Psoas muscle (tissue), 8 donors: Measurements from ENCODE around the gene SLC15A1. TPM values are rescaled to one million over a fixed set of nuclear protein-coding genes. Genes with fewer than 3 reads are reported as not detected.

Experiments
- ATAC-seq, 4 donors: fragments of 200-7000 bp; cut with Tn5 transposase; one replicate each; pipeline ENCODE4 v1.9.1; 2020; ENCODE audit warnings: moderate library complexity in 3 of 4, mild to moderate bottlenecking in 2 of 4
- DNase-seq, 2 donors: peaks; one replicate each; pipeline ENCODE4 v3.0.0-alpha.2; 2020
- H3K27ac ChIP-seq: fragments of 200-600 bp; one replicate; pipeline ENCODE4 v1.8.0; 2022
- H3K27me3 ChIP-seq, 3 donors: fragments of 200-600 bp in 1 of 3; one replicate each; pipeline versions ENCODE4 v1.6.1 to v1.8.0; 2013 to 2022; ENCODE audit warnings: low read length in 2 of 3, mild to moderate bottlenecking in 2 of 3, moderate library complexity in 1 of 3; ENCODE audit not compliant: insufficient read depth in 3 of 3
- H3K36me3 ChIP-seq, 2 donors: fragments of 200-600 bp in 1 of 2; one replicate each; pipeline versions ENCODE4 v1.6.1 to v1.8.0; 2013 to 2022; ENCODE audit warnings: low read depth in 1 of 2, mild to moderate bottlenecking in 1 of 2, moderate library complexity in 1 of 2; ENCODE audit not compliant: insufficient read depth in 1 of 2
- H3K4me1 ChIP-seq: fragments of 200-600 bp; one replicate; pipeline ENCODE4 v1.8.0; 2022
- H3K4me3 ChIP-seq: fragments of 200-600 bp; one replicate; pipeline ENCODE4 v1.8.0; 2022; ENCODE audit warnings: mild to moderate bottlenecking
- H3K9me3 ChIP-seq: fragments of 200-600 bp; one replicate; pipeline ENCODE4 v1.8.0; 2022
- WGBS, 3 donors: extraction: QIAGEN DNeasy Blood & Tissue Kit; methylation state at CpG; one replicate each; pipeline versions ENCODE4 v1.1.6 to v1.1.7; 2013; 5-methylcytosine and 5-hydroxymethylcytosine counted together
- intact Hi-C, 2 donors: fragments of 100-400 bp; cut with DNase I; formaldehyde crosslinking; loops; one replicate each; pipeline versions ENCODE4 v1.11.0 to v1.14.2; 2022
- polyA plus RNA-seq, 3 donors: library from polyadenylated mRNA; stranded (reverse); fragments of 200-250 nt; gene quantifications; one replicate each; pipeline ENCODE4 v1.2.3, GENCODE V29; 2013
- total RNA-seq, 4 donors: library from RNA; stranded (reverse); fragmentation: NEBNext Ultra II Directional in 2 of 4; extraction: Animal tissue kit (Norgen Biotek cat#: 25700) in 2 of 4; gene quantifications; one replicate each; pipeline versions ENCODE4 v1.2.1 to v1.2.4, GENCODE V29; 2021 to 2023
- TF ChIP-seq, protein P1 (sequence below): fragments of 200-600 bp; IDR thresholded peaks from one replicate; pipeline ENCODE4 v1.8.0; 2022; ENCODE audit warnings: antibody characterized with exemption
- donor health status: healthy with polysubstance abuse.
- donor health status: DM: no; HTN: no; CAD: no; lungs with moderate emphysema.
- donor health status: Bipolar disorder and iron deficiency.
- donor health status: healthy.
- donor health status: DM: yes; HTN: yes; CAD: no.
- donor health status: DM: no; HTN: no; CAD: no.
- donor health status: DM: no; HTN: no; CAD: no.
- donor health status: DM: yes; HTN: yes; CAD: no.

SLC15A1 gene
- total and polyA plus RNA-seq, 7 donors: 0.03 to 0.19 (median 0.08) TPM; not detected in 4

DNA sequence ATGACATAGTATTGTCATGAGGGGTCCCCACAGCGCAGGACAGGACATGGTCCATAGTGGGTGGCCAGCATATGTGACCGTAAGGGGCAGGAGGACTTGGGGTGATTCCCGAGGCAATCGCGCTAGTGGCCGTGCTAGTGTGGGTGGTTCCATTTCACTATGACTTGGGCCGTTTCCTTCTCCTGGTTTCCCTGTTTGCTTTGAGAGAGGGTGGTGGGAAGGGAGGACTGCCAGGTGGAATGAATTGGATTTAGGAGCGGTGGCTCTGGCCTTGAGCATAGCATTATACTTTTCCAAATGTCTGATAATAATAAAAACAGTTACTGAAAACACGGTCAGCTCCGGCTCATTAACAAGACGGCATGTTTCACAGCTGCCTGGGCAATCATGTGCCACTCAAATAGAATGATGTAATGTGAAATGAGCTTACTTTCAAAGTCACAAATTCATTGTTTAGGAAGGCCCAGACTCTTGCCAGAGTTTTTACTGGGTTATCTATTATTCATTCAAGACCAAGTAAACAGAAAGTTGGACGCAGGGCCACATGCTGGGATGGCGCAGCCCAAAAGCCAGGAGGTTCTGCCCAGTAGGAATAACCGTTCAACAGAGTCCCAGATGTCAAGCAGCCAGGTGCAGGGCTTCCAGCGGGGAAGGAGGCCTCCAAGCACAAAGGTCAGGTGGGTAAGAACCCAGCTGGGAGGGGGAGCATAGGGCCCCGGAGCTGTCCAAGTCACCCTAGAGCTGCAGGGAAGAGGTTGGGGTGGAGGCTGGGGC lies 19.6 kb upstream of the SLC15A1 start:
- H3K4me3 ChIP-seq: no peak overlapping the region
- ATAC-seq (no peak), DNase-seq (no peak)
- H3K4me1 ChIP-seq: no peaks in the 10 kb centered on the region
- intact Hi-C loops: no loop called here
- 47 to 64% (median 53%) methylated on average over 16 of the region's 16 CpGs for WGBS, 3 donors
- H3K27me3 ChIP-seq: no peaks in the 10 kb centered on the region
- H3K27ac ChIP-seq: no peak overlapping the region
- no peaks in the 10 kb centered on the region for H3K9me3 ChIP-seq
- no peaks in the 10 kb centered on the region for H3K36me3 ChIP-seq
- TF ChIP-seq, protein P1, sequence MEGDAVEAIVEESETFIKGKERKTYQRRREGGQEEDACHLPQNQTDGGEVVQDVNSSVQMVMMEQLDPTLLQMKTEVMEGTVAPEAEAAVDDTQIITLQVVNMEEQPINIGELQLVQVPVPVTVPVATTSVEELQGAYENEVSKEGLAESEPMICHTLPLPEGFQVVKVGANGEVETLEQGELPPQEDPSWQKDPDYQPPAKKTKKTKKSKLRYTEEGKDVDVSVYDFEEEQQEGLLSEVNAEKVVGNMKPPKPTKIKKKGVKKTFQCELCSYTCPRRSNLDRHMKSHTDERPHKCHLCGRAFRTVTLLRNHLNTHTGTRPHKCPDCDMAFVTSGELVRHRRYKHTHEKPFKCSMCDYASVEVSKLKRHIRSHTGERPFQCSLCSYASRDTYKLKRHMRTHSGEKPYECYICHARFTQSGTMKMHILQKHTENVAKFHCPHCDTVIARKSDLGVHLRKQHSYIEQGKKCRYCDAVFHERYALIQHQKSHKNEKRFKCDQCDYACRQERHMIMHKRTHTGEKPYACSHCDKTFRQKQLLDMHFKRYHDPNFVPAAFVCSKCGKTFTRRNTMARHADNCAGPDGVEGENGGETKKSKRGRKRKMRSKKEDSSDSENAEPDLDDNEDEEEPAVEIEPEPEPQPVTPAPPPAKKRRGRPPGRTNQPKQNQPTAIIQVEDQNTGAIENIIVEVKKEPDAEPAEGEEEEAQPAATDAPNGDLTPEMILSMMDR: no peak

DNA sequence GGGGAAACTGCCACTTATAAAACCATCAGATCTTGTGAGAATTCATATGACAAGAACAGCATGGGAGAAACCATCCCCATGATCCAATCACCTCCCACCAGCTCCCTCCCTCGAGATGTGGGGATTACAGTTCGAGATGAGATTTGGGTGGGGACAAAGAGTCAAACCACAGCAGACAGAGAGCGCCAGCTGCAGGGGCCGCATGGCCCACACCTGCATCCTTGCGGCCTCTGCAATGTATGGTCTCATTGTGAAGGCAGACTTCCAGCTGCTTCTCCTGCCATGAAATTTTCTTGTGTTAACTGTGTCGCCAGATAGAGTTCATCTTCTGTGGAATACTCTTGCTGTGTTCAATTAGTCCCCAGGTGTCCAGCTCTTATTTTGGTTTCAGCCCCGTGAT lies 17.3 kb upstream of the SLC15A1 start:
- no peaks in the 10 kb centered on the region for H3K9me3 ChIP-seq
- intact Hi-C loops: no loop called here
- TF ChIP-seq, protein P1: no peak
- ATAC-seq: no peak
- H3K27ac ChIP-seq: no peak overlapping the region
- no peak for DNase-seq
- H3K4me3 ChIP-seq: no peak overlapping the region
- WGBS, 3 donors: 49 to 56% (median 56%) methylated on average over 7 of the region's 7 CpGs
- peaks cover 0 to 8% (median 0%) of the 10 kb centered on the region in 3 donors for H3K27me3 ChIP-seq
- H3K36me3 ChIP-seq: no peaks in the 10 kb centered on the region
- H3K4me1 ChIP-seq: no peaks in the 10 kb centered on the region

DNA sequence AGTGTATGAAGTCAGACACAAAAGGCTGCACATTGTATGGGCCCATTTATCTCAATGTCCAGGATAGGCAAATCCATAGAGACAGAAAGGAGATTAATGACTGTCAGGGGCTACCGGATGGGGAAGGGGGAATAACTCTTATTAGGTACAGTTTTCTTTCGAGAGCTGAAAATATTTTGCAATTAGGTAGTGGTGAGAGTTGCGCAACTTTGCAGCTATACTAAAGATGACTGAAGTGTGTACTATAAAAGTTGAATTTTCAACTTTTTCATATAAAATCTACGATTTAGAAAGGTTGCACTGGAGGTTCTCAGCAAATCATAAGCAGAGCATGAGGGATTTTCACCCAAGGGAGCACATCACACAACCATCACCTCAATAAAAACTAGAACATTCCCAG lies 16.1 kb upstream of the SLC15A1 start:
- no peaks in the 10 kb centered on the region for H3K9me3 ChIP-seq
- 81 to 85% (median 83%) methylated on average over 4 of the region's 4 CpGs for WGBS, 3 donors
- H3K27me3 ChIP-seq: peaks cover 0 to 8% (median 0%) of the 10 kb centered on the region in 3 donors
- DNase-seq (no peak), ATAC-seq (no peak)
- TF ChIP-seq, protein P1: no peak
- H3K27ac ChIP-seq: no peak overlapping the region
- no peaks in the 10 kb centered on the region for H3K36me3 ChIP-seq
- H3K4me3 ChIP-seq: no peak overlapping the region
- intact Hi-C loops: no loop called here
- H3K4me1 ChIP-seq: no peaks in the 10 kb centered on the region

DNA sequence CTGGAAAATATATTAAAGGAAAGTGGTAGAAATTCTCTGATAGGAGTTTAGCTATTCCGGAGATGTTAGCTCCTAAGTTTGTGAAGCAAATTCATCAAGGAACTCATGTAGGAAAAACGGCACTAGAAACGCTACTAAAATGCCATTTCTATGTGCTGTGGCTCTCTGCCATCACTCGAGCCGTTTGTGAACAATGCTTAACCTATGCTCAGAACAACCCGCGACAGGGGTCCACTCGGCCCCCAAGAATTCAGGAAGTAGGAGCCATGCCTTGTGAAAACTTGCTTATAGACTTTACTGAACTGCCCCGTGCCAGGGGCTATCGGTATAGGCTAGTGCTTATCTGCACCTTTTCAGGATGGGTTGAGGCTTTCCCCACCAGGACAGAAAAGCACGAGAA lies 14.2 kb upstream of the SLC15A1 start:
- intact Hi-C loops: no loop called here
- WGBS, 3 donors: 56 to 66% (median 60%) methylated on average over 11 of the region's 11 CpGs

More for the DNA sequence above, 14.2 kb upstream of the SLC15A1 start:
- no peaks in the 10 kb centered on the region for H3K9me3 ChIP-seq
- no peak for DNase-seq
- H3K27me3 ChIP-seq: peaks cover 0 to 8% (median 0%) of the 10 kb centered on the region in 3 donors
- ATAC-seq: no peak
- no peaks in the 10 kb centered on the region for H3K36me3 ChIP-seq
- H3K4me1 ChIP-seq: no peaks in the 10 kb centered on the region
- H3K4me3 ChIP-seq: no peak overlapping the region
- TF ChIP-seq, protein P1: no peak
- no peak overlapping the region for H3K27ac ChIP-seq
